Anterior cingulate cortex (tissue), 58 donors: ENCODE results near the gene RHO.
A peak's percentile ranks its signal among the peaks of the same experiment; 100 is the strongest.
"Not testable (repeated sequence)": the region's sequence is repeated elsewhere in the genome, so short reads cannot be mapped to it uniquely, and the experiment has no call there.

Experiments
- DNase-seq, 58 donors: peaks; one replicate each; lab custom pipeline; 2025; lab: John Stamatoyannopoulos, UW

The RHO gene

GRCh38 chr3:129528589-129529100 is at the start of gene RHO:
TSS of gene RHO (plus strand) at chr3:129528639. CDS start at chr3:129528734, 95 bp downstream.
- no peak for DNase-seq

- DNase-seq, result peak in 35 of 58 donors; percentile 10 to 67 (median 45)
Measured at GRCh38 chr3:129481225-129481765, 47.1 kb upstream of the RHO start.

GRCh38 chr3:129481766-129482332 is 46.6 kb upstream of the RHO start:
- DNase-seq, result peak in 16 of 58 donors; percentile 12 to 47 (median 26)

- DNase-seq, result no peak
Measured at GRCh38 chr3:129482721-129483120, 45.7 kb upstream of the RHO start.

- DNase-seq, result no peak
Measured at GRCh38 chr3:129483870-129484269, 44.6 kb upstream of the RHO start.

GRCh38 chr3:129485146-129485545 is 43.3 kb upstream of the RHO start:
- not testable (repeated sequence) for DNase-seq

GRCh38 chr3:129485721-129486663 is 42.4 kb upstream of the RHO start:
- DNase-seq, result peak in 35 of 58 donors; percentile 22 to 69 (median 41)

GRCh38 chr3:129486664-129487035 is 41.8 kb upstream of the RHO start:
- DNase-seq, result no peak

GRCh38 chr3:129487183-129487867 is 41.1 kb upstream of the RHO start:
- no peak for DNase-seq

- DNase-seq, result peak in 2 of 58 donors; percentile 17 to 35
Measured at GRCh38 chr3:129487868-129488335, 40.5 kb upstream of the RHO start.

GRCh38 chr3:129489258-129489657 is 39.2 kb upstream of the RHO start:
- peak in 5 of 58 donors; percentile 3 to 44 (median 16) for DNase-seq

- DNase-seq, result peak in 57 of 58 donors; percentile 30 to 93 (median 80)
Measured at GRCh38 chr3:129490273-129490675, 38.2 kb upstream of the RHO start.

GRCh38 chr3:129491077-129491476 is 37.4 kb upstream of the RHO start:
- not testable (repeated sequence) for DNase-seq

GRCh38 chr3:129491794-129492193 is 36.6 kb upstream of the RHO start:
- DNase-seq, result no peak

GRCh38 chr3:129492691-129493090 is 35.7 kb upstream of the RHO start:
- no peak for DNase-seq

GRCh38 chr3:129493206-129493605 is 35.2 kb upstream of the RHO start:
- DNase-seq, result no peak

- DNase-seq, result not testable (repeated sequence)
Measured at GRCh38 chr3:129494499-129494898, 33.9 kb upstream of the RHO start.

GRCh38 chr3:129495006-129495639 is 33.3 kb upstream of the RHO start:
- not testable (repeated sequence) for DNase-seq

GRCh38 chr3:129497876-129498275 is 30.6 kb upstream of the RHO start:
- DNase-seq, result not testable (repeated sequence)
